Spleen (tissue), 11 donors: ENCODE results near the gene NCLN. TPM values are rescaled to one million over a fixed set of nuclear protein-coding genes. Genes with fewer than 3 reads are reported as not detected.

ENCODE experiments used
- DNase-seq: peaks from one replicate; pipeline ENCODE4 v3.0.0-alpha.2; 2020
- H3K27ac ChIP-seq, 8 donors: fragments of 200-600 bp; sonication (generic) in 7 of 8; 1 replicate in 4 of 8; 2 replicates in 4 of 8; pipeline versions ENCODE4 v1.5.0 to v1.8.0; 2016 to 2021; ENCODE audit warnings: inconsistent platforms in 4 of 8, mild to moderate bottlenecking in 4 of 8, moderate library complexity in 1 of 8
- H3K27me3 ChIP-seq, 7 donors: fragments of 200-600 bp; sonication (generic) in 6 of 7; replicated peaks in 1 of 7; 1 replicate in 4 of 7; 2 replicates in 3 of 7; pipeline versions ENCODE4 v1.5.0 to v1.8.0; 2016 to 2021; ENCODE audit warnings: inconsistent platforms in 3 of 7, mild to moderate bottlenecking in 1 of 7
- H3K36me3 ChIP-seq, 6 donors: fragments of 200-600 bp; sonication (generic) in 5 of 6; 1 replicate in 4 of 6; 2 replicates in 2 of 6; pipeline versions ENCODE4 v1.5.0 to v1.8.0; 2016 to 2021; ENCODE audit warnings: inconsistent platforms in 2 of 6
- H3K4me1 ChIP-seq, 6 donors: fragments of 200-600 bp; sonication (generic) in 5 of 6; 1 replicate in 3 of 6; 2 replicates in 3 of 6; pipeline versions ENCODE4 v1.5.0 to v1.8.0; 2016 to 2021; ENCODE audit warnings: inconsistent platforms in 3 of 6
- H3K4me3 ChIP-seq, 8 donors: fragments of 200-600 bp; sonication (generic) in 7 of 8; 1 replicate in 4 of 8; 2 replicates in 4 of 8; pipeline versions ENCODE4 v1.5.0 to v1.8.0; 2016 to 2021; ENCODE audit warnings: inconsistent platforms in 4 of 8, mild to moderate bottlenecking in 4 of 8, moderate library complexity in 2 of 8
- H3K9me3 ChIP-seq, 8 donors: fragments of 200-600 bp; sonication (generic) in 7 of 8; 1 replicate in 4 of 8; 2 replicates in 4 of 8; pipeline versions ENCODE4 v1.5.0 to v1.8.0; 2016 to 2021; ENCODE audit warnings: inconsistent platforms in 4 of 8
- POLR2A ChIP-seq, 3 donors: fragments of 450-650 bp; IDR thresholded peaks; one replicate each; pipeline ENCODE4 v1.5.1; 2017; ENCODE audit warnings: antibody characterized with exemption in 3 of 3, mild to moderate bottlenecking in 1 of 3
- POLR2AphosphoS5 ChIP-seq, 3 donors: sonication (generic); formaldehyde crosslinking; IDR thresholded peaks; one replicate each; pipeline ENCODE4 v1.5.1; 2017; ENCODE audit warnings: antibody characterized with exemption in 3 of 3
- WGBS, 5 donors: extraction: QIAGEN DNeasy Blood & Tissue Kit in 3 of 5; methylation state at CpG; one replicate each; pipeline versions ENCODE4 v1.1.5 to v1.1.7; 2013 to 2018; 5-methylcytosine and 5-hydroxymethylcytosine counted together
- intact Hi-C: fragments of 100-400 bp; cut with DNase I; formaldehyde crosslinking; loops from one replicate; pipeline ENCODE4 v1.15.0; 2023; ENCODE audit warnings: low total_unique reads
- polyA plus RNA-seq, 3 donors: library from polyadenylated mRNA; stranded (reverse); fragments of 200-250 nt; gene quantifications; one replicate each; pipeline ENCODE4 v1.2.1, GENCODE V29; 2013
- total RNA-seq, 7 donors: library from RNA; depleted of rRNA in 3 of 7; stranded (reverse); fragments of >200 nt in 3 of 7; fragmentation: NEBNext Ultra II Directional in 4 of 7; extraction: Animal tissue kit (Norgen Biotek cat#: 25700) in 4 of 7; gene quantifications; one replicate each; pipeline versions ENCODE4 v1.1.0 to v1.2.1, GENCODE V29; 2016 to 2021
- TF ChIP-seq, protein P1 (sequence below), 11 experiments: fragments of 200-600 bp in 7 of 11; fragments of 450-650 bp in 4 of 11; sonication (generic) in 4 of 11; IDR thresholded peaks in 8 of 11; conservative IDR thresholded peaks in 3 of 11; 1 replicate in 7 of 11; 2 replicates in 4 of 11; pipeline versions ENCODE4 v1.4.0 to v1.8.0; 2016 to 2021; ENCODE audit warnings: antibody characterized with exemption in 11 of 11, inconsistent platforms in 4 of 11, mild to moderate bottlenecking in 1 of 11
- donor health status: healthy with polysubstance abuse.
- donor health status: DM: no; HTN: no; CAD: no; lungs with moderate emphysema.
- donor health status: DM: no; HTN: no; CAD: no.
- donor health status: Bipolar disorder and iron deficiency.
- donor health status: healthy.
- donor health status: DM: no; HTN: no; CAD: no.
- donor health status: DM: yes; HTN: yes; CAD: no.

The NCLN gene
- total and polyA plus RNA-seq, 10 donors = 37.8 to 89.5 (median 48.9) TPM

- Histone ChIP-seq H3K4me1 (peaks cover 0 to 19% (median 13%) of the 10 kb centered on the region in 6 donors), H3K4me3 (no peak overlapping the region), H3K27ac (no peak overlapping the region), H3K27me3 (peaks cover 0 to 14% (median 0%) of the 10 kb centered on the region in 7 donors), H3K9me3 (no peaks in the 10 kb centered on the region), H3K36me3 (peaks cover 0 to 49% (median 0%) of the 10 kb centered on the region in 6 donors)
- 94 to 97% (median 95%) methylated on average over 6 of the region's 6 CpGs for WGBS, 5 donors
- no peak for DNase-seq
- TF ChIP-seq, protein P1, sequence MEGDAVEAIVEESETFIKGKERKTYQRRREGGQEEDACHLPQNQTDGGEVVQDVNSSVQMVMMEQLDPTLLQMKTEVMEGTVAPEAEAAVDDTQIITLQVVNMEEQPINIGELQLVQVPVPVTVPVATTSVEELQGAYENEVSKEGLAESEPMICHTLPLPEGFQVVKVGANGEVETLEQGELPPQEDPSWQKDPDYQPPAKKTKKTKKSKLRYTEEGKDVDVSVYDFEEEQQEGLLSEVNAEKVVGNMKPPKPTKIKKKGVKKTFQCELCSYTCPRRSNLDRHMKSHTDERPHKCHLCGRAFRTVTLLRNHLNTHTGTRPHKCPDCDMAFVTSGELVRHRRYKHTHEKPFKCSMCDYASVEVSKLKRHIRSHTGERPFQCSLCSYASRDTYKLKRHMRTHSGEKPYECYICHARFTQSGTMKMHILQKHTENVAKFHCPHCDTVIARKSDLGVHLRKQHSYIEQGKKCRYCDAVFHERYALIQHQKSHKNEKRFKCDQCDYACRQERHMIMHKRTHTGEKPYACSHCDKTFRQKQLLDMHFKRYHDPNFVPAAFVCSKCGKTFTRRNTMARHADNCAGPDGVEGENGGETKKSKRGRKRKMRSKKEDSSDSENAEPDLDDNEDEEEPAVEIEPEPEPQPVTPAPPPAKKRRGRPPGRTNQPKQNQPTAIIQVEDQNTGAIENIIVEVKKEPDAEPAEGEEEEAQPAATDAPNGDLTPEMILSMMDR (IDR thresholded peaks at IDR 0.05 in 8 of 11, conservative IDR thresholded peaks at IDR 0.05 in 3 of 11) = no peak
- TF ChIP-seq POLR2AphosphoS5 (IDR thresholded peaks at IDR 0.05) = no peak
- TF ChIP-seq POLR2A (IDR thresholded peaks at IDR 0.05) = no peak
- intact Hi-C loops = no loop called here
Measured at GRCh38 chr19:3149089-3149488, 36.6 kb upstream of the NCLN start.

DNA sequence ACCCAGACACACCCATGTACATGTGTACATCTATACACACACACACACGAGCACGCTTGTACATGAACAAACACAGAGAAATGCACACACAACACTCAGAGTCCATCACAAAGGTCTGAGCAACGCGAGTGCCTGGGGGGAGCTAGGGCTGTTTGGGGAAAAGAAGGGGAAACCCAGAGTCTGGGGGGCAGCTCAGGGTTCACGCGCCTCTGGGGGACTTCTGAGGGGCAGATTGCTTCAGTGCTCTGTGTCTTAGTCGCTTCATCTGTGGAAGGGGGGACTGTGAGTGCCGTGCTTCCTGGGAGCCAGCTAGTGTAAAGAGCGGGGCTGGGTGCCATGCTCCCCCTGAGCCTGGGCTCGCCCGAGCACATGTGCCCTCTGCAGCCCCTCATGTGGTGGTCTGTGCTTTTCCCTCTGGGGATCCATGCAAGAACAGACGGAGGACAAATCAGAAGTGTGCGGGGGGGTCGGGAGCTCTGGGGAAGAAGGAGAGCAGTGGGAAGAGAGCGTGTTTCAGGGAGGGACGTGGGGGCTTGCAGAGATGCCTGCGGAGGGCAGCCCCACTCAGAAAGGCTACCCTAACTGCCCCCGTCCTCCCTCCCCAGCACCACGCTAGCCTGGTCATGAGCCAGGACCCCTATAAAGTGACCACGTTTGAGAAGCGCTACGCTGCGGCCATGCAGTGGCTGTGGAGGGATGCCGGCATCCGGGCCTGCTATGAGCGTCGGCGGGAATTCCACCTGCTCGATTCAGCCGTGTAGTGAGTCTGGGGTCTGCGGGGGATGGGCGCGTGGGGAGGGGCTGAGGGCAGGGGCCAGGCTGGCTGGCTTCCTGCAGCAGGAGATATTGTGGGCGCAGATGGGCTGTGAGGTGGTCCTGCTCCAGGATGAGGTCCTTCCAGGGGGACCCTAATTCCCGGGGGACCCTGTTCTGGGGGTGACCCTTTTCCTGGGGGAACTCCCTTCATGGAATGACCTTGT, 35.9 kb upstream of the NCLN start:
- H3K27me3 ChIP-seq = peaks cover 0 to 14% (median 0%) of the 10 kb centered on the region in 7 donors
- peaks cover 0 to 49% (median 0%) of the 10 kb centered on the region in 6 donors for H3K36me3 ChIP-seq
- TF ChIP-seq POLR2A (IDR thresholded peaks at IDR 0.05) (no peak), POLR2AphosphoS5 (IDR thresholded peaks at IDR 0.05) (peak in 1 of 3 donors; percentile 12)
- H3K9me3 ChIP-seq = no peaks in the 10 kb centered on the region
- DNase-seq = no peak
- peaks cover 1 to 25% (median 19%) of the 10 kb centered on the region in 6 donors for H3K4me1 ChIP-seq
- intact Hi-C loops = no loop called here
- H3K4me3 ChIP-seq = no peak overlapping the region
- no peak overlapping the region for H3K27ac ChIP-seq
- WGBS, 5 donors = 66 to 84% (median 77%) methylated on average over 25 to 35 of the region's 35 CpGs

DNA sequence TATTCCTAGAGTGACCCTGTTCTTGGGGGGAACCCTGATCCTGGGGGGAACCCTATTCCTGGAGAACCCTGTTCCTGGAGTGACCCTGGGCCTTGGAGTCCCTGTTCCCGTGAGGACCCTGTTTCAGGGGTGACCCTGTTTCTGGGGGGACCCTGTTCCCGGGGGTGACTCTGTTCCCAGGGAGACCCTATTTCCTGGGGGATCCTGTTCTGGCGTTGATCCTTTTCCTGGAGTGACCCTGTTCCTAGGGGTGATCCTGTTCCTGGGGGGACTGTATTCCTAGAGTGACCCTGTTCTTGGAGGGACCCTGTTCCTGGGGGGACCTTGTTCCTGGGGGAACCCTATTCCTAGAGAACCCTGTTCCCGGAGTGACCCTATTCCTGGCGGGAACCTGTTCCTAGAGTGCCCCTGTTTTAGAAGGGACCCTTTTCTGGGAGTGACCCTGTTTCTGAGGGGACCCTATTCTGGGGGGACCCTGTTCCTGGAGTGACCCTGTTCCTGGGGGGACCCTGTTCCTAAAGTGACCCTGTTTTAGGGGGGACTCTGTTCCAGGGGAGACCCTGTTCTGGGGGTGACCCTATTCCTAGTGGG, 34.9 kb upstream of the NCLN start:
- Histone ChIP-seq H3K4me3 (no peak overlapping the region), H3K9me3 (no peaks in the 10 kb centered on the region), H3K27me3 (peaks cover 0 to 12% (median 0%) of the 10 kb centered on the region in 7 donors), H3K4me1 (peaks cover 12 to 32% (median 24%) of the 10 kb centered on the region in 6 donors), H3K36me3 (peaks cover 0 to 49% (median 0%) of the 10 kb centered on the region in 6 donors), H3K27ac (no peak overlapping the region)
- TF ChIP-seq POLR2AphosphoS5 (IDR thresholded peaks at IDR 0.05) (no peak), POLR2A (IDR thresholded peaks at IDR 0.05) (no peak)
- TF ChIP-seq, protein P1 (IDR thresholded peaks at IDR 0.05 in 8 of 11, conservative IDR thresholded peaks at IDR 0.05 in 3 of 11) = no peak
- intact Hi-C loops = no loop called here
- DNase-seq = peak; percentile 32
- 71 to 92% (median 81%) methylated on average over 5 of the region's 5 CpGs for WGBS, 5 donors

GRCh38 chr19:3151563-3152418, 33.9 kb upstream of the NCLN start:
- 61 to 92% (median 82%) methylated on average over 4 to 14 of the region's 14 CpGs for WGBS, 5 donors
- intact Hi-C loops = no loop called here
- Histone ChIP-seq H3K4me3 (no peak overlapping the region), H3K27me3 (peaks cover 0 to 7% (median 0%) of the 10 kb centered on the region in 7 donors), H3K27ac (no peak overlapping the region), H3K36me3 (peaks cover 0 to 49% (median 0%) of the 10 kb centered on the region in 6 donors), H3K9me3 (no peaks in the 10 kb centered on the region), H3K4me1 (peaks cover 11 to 24% (median 16%) of the 10 kb centered on the region in 6 donors)
- TF ChIP-seq, protein P1 (IDR thresholded peaks at IDR 0.05 in 8 of 11, conservative IDR thresholded peaks at IDR 0.05 in 3 of 11) = no peak
- peak in 1 of 3 donors; percentile 39 for TF ChIP-seq POLR2AphosphoS5 (IDR thresholded peaks at IDR 0.05)
- DNase-seq = peak; percentile 55
